Measurements from ENCODE around the gene VPS72. TPM values are rescaled to one million over a fixed set of nuclear protein-coding genes. Genes with fewer than 3 reads are reported as not detected.
"Not testable (repeated sequence)": the region's sequence is repeated elsewhere in the genome, so short reads cannot be mapped to it uniquely, and the experiment has no call there.

The VPS72 gene
- total RNA-seq, 6 experiments from 2014 or later, result 10.0 to 19.2 (median 14.7) TPM

GRCh38 chr1:151197863-151198253, 7.9 kb upstream of the VPS72 start:
- no peak for TF ChIP-seq POLR2A (IDR thresholded peaks at IDR 0.05)
- no peak for TF ChIP-seq CTCF (IDR thresholded peaks at IDR 0.05)
- Histone ChIP-seq H3K4me1 (peaks cover 0 to 21% (median 0%) of the 10 kb centered on the region in 4 donors), H3K27ac (peak overlapping the region; percentile 59 to 78 (median 73)), H3K36me3 (peaks cover 0 to 4% (median 0%) of the 10 kb centered on the region in 4 donors), H3K4me3 (peak overlapping the region; percentile 74 to 83 (median 81)), H3K27me3 (no peaks in the 10 kb centered on the region), H3K9me3 (no peaks in the 10 kb centered on the region)
- 3% methylated on average over 10 of the region's 10 CpGs for WGBS (ENCODE audit: insufficient coverage, low coverage, low lambda C conversion rate, missing lambda C conversion rate)
- intact Hi-C loops (cut with DNase I), result loop anchor here in 1 of 2 donors (10.0 kb wide), 1 partner anchor 77 kb away; no protein-coding TSS in a partner anchor
- DNase-seq (no peak), ATAC-seq (peak; percentile 8 to 46 (median 16))

GRCh38 chr1:151196292-151196800, 6.3 kb upstream of the VPS72 start:
- Histone ChIP-seq H3K36me3 (no peaks in the 10 kb centered on the region), H3K4me3 (peak overlapping the region in 2 of 3 donors; percentile 23 to 38), H3K9me3 (no peaks in the 10 kb centered on the region), H3K4me1 (peaks cover 0 to 21% (median 0%) of the 10 kb centered on the region in 4 donors), H3K27ac (peak overlapping the region; percentile 18 to 61 (median 39)), H3K27me3 (no peaks in the 10 kb centered on the region)
- WGBS (ENCODE audit: insufficient coverage, low coverage, low lambda C conversion rate, missing lambda C conversion rate), result 29% methylated on average over 14 of the region's 14 CpGs
- ATAC-seq (peak; percentile 49 to 65 (median 56)), DNase-seq (peak in 1 of 3 donors; percentile 69)
- peak; percentile 53 to 59 (median 56) for TF ChIP-seq CTCF (IDR thresholded peaks at IDR 0.05)
- TF ChIP-seq POLR2A (IDR thresholded peaks at IDR 0.05), result no peak
- intact Hi-C loops (cut with DNase I), result loop anchor here in 1 of 2 donors (10.0 kb wide), 1 partner anchor 78 kb away; no protein-coding TSS in a partner anchor

GRCh38 chr1:151194894-151195594, 5.0 kb upstream of the VPS72 start:
- not testable (repeated sequence) for H3K36me3 ChIP-seq, H3K27me3 ChIP-seq, H3K27ac ChIP-seq, H3K9me3 ChIP-seq, H3K4me3 ChIP-seq
- DNase-seq (peak in 2 of 3 donors; percentile 63), ATAC-seq (peak in 2 of 4 donors; percentile 18 to 21)
- intact Hi-C loops (cut with DNase I), result loop anchor here in 1 of 2 donors (10.0 kb wide), 1 partner anchor 80 kb away; no protein-coding TSS in a partner anchor
- peaks cover 0 to 17% (median 0%) of the 10 kb centered on the region in 4 donors for H3K4me1 ChIP-seq
- WGBS (ENCODE audit: insufficient coverage, low coverage, low lambda C conversion rate, missing lambda C conversion rate), result 53% methylated on average over 13 of the region's 17 CpGs

- no peak overlapping the region for H3K27ac ChIP-seq
- TF ChIP-seq CTCF (IDR thresholded peaks at IDR 0.05), result no peak
- no peak for TF ChIP-seq POLR2A (IDR thresholded peaks at IDR 0.05)
- ATAC-seq, result no peak
- H3K4me1 ChIP-seq, result peaks cover 0 to 11% (median 2%) of the 10 kb centered on the region in 4 donors
- intact Hi-C loops (cut with DNase I), result loop anchor here in 1 of 2 donors (10.0 kb wide), 1 partner anchor 81 kb away; no protein-coding TSS in a partner anchor
- DNase-seq, result no peak
- no peaks in the 10 kb centered on the region for H3K27me3 ChIP-seq
- H3K4me3 ChIP-seq, result no peak overlapping the region
- WGBS (ENCODE audit: insufficient coverage, low coverage, low lambda C conversion rate, missing lambda C conversion rate), result 60% methylated on average over 1 of the region's 1 CpG
- no peaks in the 10 kb centered on the region for H3K36me3 ChIP-seq
- H3K9me3 ChIP-seq, result no peaks in the 10 kb centered on the region
These were observed 3.9 kb upstream of the VPS72 start for GRCh38 chr1:151193856-151194255.

- Histone ChIP-seq H3K4me1 (peaks cover 0 to 17% (median 5%) of the 10 kb centered on the region in 4 donors), H3K4me3 (no peak overlapping the region), H3K36me3 (no peaks in the 10 kb centered on the region), H3K27me3 (no peaks in the 10 kb centered on the region), H3K9me3 (no peaks in the 10 kb centered on the region), H3K27ac (no peak overlapping the region)
- intact Hi-C loops (cut with DNase I), result loop anchor here in 1 of 2 donors (10.0 kb wide), 1 partner anchor 81 kb away; no protein-coding TSS in a partner anchor
- WGBS (ENCODE audit: insufficient coverage, low coverage, low lambda C conversion rate, missing lambda C conversion rate), result 62% methylated on average over 6 of the region's 6 CpGs
- TF ChIP-seq CTCF (IDR thresholded peaks at IDR 0.05), result no peak
- DNase-seq (no peak), ATAC-seq (no peak)
These were observed 3.3 kb upstream of the VPS72 start for GRCh38 chr1:151193304-151193703.
